ENCODE results near the gene CMSS1. TPM values are rescaled to one million over a fixed set of nuclear protein-coding genes. Genes with fewer than 3 reads are reported as not detected.

Gene CMSS1
- total and polyA plus RNA-seq, 2 of the 13 experiments (the other 11 are each of a cell fraction or from before 2014, with no cell fraction given), result 6.4 to 48.7 TPM

GRCh38 chr3:100076731-100077529 lies 259.3 kb downstream of the CMSS1 start (continued):
- TF ChIP-seq ZGPAT (CRISPR knock-in tag; IDR thresholded peaks at IDR 0.05) (peak; percentile 86), ATF7 (IDR thresholded peaks at IDR 0.05) (no peak), ATF7 (CRISPR knock-in tag; IDR thresholded peaks at IDR 0.05) (no peak; the same call in 1 of the 2 replicates), ZSCAN29 (CRISPR knock-in tag; conservative IDR thresholded peaks at IDR 0.05) (0 out of 2 replicates have a peak, but pooled peaks have one; percentile 23), NR2F2 (IDR thresholded peaks at IDR 0.05; ENCODE audit: borderline replicate concordance, low read depth) (peak; percentile 87), ZNF788 (CRISPR knock-in tag; IDR thresholded peaks at IDR 0.05; ENCODE audit: borderline replicate concordance) (peak; percentile 53; the same call in 1 of the 2 replicates), ZBTB2 (CRISPR knock-in tag; IDR thresholded peaks at IDR 0.05; ENCODE audit: low read depth) (no peak), CEBPG (CRISPR knock-in tag; IDR thresholded peaks at IDR 0.05) (peak; percentile 72), SKI (IDR thresholded peaks at IDR 0.05; ENCODE audit: partially characterized antibody) (peak; percentile 86), NCOR1 (IDR thresholded peaks at IDR 0.05; ENCODE audit: borderline replicate concordance, low read length) (peak; percentile 31; the same call in 1 of the 2 replicates), RBM39 (IDR thresholded peaks at IDR 0.05; ENCODE audit: low read depth, low read length, poor library complexity, severe bottlenecking) (no peak), GMEB1 (CRISPR knock-in tag; IDR thresholded peaks at IDR 0.05; ENCODE audit: borderline replicate concordance) (no peak), ZNF205 (CRISPR knock-in tag; IDR thresholded peaks at IDR 0.05) (0 out of 2 replicates have a peak, but pooled peaks have one; percentile 56), HES4 (CRISPR knock-in tag; IDR thresholded peaks at IDR 0.05; ENCODE audit: borderline replicate concordance) (no peak), FLYWCH1 (CRISPR knock-in tag; IDR thresholded peaks at IDR 0.05) (no peak), ZNF275 (CRISPR knock-in tag; IDR thresholded peaks at IDR 0.05; ENCODE audit: borderline replicate concordance) (peak; percentile 82; the same call in 1 of the 2 replicates), ZNF180 (CRISPR knock-in tag; IDR thresholded peaks at IDR 0.05; ENCODE audit: borderline replicate concordance, low read depth) (0 out of 2 replicates have a peak, but pooled peaks have one; percentile 46), TRIM24 (CRISPR knock-in tag; IDR thresholded peaks at IDR 0.05) (no peak), IKZF4 (CRISPR knock-in tag; IDR thresholded peaks at IDR 0.05; ENCODE audit: borderline replicate concordance, low read depth, not compliant biosample characterization) (no peak), CREM (IDR thresholded peaks at IDR 0.05) (peak; percentile 64; the same call in 1 of the 2 replicates), CREM (CRISPR knock-in tag; IDR thresholded peaks at IDR 0.05) (no peak), RFX3 (CRISPR knock-in tag; IDR thresholded peaks at IDR 0.05) (no peak), TFDP1 (CRISPR knock-in tag; IDR thresholded peaks at IDR 0.05; ENCODE audit: borderline replicate concordance) (peak; percentile 44; the same call in 1 of the 2 replicates)

Measured in HepG2 (cell line).